Measurements from ENCODE around the gene FFAR1.

Gene FFAR1

DNA sequence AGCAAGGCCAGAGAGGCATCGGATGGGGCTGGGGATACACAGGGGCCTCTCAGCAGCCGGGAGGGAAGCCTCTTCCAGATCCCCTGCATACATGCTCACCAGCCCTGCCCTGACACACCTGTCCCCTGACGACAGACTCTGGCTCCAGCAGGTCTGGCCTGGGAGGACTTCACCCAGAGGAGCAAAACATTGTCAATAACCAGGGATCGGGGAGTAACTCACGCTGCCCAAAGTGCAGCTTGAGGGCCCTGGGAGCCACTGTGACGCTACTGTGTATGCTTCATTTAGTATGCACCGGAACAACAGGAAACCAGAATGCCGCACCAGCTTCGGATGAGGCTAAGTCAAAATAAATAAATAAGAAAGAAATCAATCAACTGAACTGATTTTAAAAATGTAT is 31.1 kb upstream of the FFAR1 start:
- no peak for DNase-seq

DNA sequence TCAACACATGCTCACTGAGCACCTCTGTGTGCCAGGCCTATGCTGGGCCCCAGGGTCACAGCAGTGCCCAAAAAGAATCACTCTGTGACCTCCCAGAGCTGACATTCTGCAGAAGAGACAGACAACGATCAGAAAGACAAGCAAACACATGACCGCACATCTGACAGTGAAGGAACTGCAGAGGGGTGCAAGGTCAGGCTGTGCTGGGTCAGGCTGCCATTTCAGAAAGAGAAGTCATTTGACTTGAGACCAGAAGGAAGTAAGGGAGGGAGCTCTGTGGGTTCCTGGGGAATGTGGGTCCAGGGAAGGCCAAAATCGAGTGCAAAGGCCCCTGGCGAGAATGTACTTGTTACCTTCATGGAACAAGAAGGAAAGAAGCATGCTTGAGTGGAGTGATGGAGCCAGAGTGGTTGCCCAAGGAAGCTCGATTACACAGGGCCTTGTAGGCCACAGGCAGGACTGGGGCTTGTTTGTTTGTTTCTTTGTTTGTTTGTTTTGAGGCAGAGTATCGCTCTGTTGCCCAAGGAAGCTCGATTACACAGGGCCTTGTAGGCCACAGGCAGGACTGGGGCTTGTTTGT is 30.1 kb upstream of the FFAR1 start:
- no peak for DNase-seq

DNA sequence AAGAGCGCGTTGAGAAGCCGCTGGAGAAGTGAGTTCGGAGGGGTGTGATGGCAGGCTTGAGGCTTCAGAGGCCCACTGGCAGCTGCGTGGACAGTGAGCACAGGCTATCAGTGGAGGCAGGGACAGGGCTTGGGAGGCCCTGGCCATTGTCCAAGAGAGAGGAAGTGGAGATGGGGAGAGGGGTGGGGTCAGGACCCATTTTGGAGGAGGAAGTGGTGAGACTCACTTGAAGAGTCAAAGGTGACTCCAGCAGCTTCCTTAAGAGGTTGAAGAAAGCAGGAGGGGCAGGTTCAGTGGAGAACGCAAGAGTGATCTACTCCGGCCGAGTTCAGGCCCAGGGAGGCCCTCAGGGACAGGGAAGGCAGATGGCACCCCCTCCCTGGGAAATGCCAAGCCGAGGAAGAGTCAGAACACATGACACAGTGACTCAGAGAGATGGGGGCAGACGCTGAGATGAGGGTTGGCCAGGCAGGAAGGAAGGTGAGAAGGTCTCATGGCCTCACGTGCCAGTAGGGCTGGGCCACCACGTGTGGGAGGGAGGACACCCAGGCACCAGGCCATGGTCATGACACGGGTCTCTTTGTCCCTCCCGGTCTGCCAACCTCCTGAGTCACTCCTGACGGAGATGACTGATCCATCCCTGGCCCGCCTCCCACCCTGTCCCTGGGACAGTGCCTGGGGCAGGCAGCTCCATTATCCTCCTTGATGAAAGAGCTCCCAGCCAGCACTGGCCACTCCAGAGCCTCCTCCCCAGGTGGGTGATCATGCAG is 28.8 kb upstream of the FFAR1 start:
- no peak for DNase-seq

DNA sequence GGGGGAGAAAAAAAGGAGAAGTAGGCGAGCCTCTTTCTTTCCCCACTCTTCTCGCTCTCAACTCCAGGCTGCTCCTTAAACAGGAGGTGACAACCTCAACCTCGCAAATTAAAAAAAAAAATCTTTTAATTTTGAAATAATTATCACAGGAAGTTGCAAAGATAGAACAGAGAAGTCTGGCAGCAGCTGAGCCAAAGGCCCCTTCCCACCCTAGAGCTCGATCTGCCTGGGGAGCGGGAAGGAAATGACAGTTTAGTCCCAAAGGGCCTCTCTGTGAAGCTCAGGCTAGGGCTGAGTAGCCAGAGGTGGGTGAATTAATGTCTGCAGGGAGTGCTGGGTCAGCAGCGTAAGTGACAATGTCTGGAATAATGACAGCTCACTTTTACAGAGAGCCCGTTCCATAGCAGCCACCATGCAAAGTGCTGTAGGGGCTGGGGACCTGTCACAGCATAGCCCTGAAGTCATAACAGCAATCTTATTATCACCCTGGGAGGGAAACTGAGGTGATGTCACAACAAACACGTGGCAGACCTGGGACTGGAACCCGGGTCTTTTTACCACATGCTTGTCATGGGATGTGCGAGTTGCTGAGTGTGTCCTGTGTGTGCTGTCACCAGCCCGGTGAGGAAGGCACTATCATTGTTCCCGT is 27.5 kb upstream of the FFAR1 start:
- no peak for DNase-seq

DNA sequence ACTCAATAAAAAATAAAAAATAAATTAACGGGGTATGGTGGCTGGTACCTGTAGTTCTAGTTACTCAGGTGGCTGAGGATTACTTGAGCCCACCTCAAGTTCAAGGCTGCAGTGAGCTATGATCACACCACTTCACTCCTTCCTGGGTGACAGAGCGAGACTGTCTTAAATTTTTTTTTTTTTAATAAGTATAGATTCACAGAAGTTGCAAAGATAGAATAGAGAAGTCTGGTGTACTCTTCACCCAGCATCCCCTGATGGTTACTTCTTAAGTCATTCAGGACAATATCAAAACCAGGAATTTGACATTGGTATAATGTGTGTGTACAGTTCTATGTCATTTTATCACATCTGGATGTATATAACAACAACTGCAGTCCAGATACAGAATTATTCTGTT is 26.4 kb upstream of the FFAR1 start:
- no peak for DNase-seq

DNA sequence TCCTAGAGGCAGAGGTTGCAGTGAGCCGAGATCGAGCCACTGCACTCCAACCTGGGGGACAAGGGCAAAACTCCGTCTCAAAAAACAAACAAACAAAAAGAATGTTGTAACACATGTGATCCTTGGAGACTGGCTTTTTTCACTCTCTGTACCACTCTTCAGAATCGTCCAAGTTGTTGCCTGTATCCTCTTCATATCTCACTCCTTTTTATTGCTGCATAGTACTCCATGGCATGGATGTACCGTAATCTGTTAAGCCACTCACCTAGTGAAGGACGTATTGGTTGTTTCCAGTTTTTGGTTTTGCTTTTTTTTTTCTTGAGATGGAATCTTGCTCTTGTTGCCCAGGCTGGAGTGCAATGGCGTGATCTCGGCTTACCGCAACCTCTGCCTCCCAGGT is 25.7 kb upstream of the FFAR1 start:
- no peak for DNase-seq

DNA sequence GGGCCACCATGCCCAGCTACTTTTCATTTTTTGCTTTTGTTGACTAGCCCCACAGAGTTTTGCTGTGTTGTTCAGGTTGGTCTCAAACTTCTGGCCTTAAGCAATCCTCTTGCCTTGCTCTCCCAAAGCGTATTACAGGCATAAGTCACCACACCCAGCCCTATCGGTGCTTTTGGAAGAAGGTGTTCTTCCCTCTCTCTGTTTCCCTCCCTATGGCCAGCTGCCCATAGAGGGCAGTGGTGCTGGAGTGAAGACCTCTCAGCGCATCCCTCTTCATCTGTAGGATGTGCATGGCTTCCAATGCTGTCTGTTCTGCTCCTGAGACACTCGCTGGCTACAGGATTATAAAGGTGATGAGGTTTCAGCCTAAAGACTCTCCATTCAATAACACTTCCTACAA is 20.1 kb upstream of the FFAR1 start:
- no peak for DNase-seq

DNA sequence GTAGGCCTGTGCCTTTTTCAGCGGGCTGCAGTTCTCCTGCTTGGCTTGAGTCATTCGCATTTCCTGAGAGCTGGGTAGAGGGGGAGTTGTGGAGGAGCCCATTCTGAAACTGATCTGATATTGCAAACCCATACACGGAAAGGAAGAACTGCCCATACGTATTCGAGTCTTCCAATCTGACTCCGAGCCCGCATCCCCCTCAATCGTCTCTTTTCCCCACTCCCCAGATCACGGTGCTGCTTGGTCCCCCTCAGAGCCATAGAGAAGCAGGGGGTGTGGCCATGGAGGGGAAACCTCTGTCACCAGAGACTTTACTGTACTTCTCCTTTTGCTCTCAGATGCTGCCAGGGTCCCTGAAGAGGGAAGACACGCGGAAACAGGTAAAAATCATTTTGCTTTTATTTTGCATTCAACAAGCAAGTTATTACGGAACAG is 18.8 kb upstream of the FFAR1 start, which contains the start of gene CD22:
TSS of gene CD22 (plus strand) at position 337 of the 435 bp plus-strand sequence. CDS start 2,854 bp downstream, outside the sequence.
- no peak for DNase-seq

DNA sequence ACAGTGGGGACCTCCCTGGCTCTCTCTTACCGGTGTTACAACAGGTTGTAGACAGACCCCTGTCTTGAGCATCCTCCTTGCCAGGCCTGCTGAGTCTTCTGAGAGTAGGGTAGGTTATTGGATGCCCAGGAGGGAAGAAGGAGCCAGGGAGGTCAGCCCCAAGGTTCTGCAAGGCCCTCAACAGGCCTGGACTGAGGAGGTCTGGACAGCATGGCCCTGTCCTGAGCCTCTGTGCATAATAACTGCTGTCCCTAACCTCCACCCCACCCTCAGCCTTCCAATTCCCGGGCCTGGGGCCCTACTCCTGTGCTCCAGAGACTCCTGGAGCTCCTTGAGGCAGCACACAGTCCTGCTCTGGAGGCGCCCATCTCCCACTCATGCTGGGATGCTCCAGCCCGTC is 18.4 kb upstream of the FFAR1 start:
- DNase-seq, result no peak

DNA sequence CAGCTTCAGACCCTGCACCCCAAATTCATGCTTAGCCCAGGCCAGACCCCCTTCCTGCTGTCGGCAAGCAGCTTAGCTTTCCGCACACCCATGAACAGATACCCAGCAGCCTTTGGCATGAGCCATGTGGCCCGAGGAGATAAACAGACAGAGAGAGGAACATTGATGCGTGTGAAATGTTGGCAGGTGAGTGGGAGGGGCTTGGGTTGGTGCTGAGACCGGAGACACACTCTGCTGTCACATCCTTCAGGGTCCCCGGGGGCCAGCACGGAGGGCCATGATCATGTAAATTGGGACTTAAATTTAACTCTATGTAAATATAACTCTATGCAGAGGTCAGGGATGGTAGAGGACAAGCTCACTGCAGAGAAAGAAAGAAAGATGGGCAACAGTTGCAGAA is 17.2 kb upstream of the FFAR1 start:
- DNase-seq, result no peak

DNA sequence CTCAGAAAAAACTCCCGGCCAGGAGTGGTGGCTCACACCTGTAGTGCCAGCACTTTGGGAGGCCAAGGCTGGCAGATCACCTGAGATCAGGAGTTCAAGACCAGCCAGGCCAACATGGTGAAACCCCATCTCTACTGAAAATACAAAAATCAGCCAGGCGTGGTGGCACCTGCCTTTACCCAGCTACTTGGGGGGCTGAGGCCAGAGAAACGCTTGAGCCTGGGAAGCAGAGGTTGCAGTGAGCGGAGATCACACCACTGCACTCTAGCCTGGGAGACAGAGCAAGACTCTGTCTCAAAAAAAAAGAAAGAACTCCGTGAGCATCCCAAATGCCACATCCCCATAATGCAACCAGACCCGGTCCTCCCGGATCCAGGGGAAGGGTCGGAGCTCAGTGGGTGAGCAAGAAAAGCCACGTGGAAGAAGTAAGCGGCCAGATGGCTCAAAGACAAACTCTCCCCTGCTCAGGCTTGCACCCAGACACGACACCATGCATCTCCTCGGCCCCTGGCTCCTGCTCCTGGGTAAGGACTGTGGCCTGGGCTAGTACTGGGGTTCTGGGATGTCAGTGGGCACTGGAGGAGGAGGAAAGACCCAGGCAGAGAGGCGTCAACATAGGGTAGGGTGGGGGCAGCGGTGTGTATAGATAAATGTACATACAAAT is 16.0 kb upstream of the FFAR1 start:
- no peak for DNase-seq

DNA sequence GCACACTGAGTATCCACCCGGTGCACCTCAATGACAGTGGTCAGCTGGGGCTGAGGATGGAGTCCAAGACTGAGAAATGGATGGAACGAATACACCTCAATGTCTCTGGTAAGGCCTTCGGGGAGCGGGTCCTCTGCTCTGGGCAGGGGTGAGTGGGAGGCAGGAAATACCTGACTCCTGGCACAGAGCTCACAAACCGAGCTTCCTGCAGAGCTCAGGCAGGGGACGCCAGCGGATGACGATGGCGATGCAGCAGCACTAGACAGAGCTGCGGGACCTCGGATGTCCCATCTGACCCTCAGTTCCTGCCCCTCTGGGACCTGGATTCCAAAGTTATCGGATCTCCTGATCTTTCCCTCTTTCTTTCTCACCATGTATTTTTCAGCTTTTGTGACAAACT is 14.9 kb upstream of the FFAR1 start:
- DNase-seq, result peak; percentile 16

DNA sequence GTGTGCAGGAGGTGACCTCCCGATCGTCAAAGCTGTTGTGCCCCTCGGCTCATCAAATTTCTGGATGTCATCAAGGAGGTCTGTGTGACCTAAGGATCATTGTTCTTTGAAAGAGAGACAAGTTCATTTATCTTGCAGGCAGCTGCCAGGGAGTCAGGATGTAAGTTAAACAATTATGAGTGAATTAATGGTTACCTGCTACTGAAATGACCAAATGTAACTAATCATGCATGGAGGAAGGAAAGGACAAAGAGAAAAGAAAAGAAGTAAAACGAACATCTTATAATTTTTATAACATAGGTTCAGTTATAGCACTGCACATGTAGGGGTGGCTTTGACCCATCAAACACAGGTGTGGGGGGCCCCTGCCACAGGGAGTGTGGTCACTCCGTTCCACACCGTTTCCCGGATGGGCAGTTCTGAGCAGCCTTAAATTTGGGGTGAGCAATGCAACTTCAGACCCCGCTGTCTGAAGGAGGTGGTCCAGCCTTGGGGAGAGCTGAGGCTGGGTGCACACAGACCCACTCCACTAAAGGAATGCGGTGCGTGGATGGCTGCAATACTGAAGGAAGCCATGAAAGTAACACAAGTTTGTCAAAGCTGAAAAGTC is 13.5 kb upstream of the FFAR1 start:
- DNase-seq, result no peak

DNA sequence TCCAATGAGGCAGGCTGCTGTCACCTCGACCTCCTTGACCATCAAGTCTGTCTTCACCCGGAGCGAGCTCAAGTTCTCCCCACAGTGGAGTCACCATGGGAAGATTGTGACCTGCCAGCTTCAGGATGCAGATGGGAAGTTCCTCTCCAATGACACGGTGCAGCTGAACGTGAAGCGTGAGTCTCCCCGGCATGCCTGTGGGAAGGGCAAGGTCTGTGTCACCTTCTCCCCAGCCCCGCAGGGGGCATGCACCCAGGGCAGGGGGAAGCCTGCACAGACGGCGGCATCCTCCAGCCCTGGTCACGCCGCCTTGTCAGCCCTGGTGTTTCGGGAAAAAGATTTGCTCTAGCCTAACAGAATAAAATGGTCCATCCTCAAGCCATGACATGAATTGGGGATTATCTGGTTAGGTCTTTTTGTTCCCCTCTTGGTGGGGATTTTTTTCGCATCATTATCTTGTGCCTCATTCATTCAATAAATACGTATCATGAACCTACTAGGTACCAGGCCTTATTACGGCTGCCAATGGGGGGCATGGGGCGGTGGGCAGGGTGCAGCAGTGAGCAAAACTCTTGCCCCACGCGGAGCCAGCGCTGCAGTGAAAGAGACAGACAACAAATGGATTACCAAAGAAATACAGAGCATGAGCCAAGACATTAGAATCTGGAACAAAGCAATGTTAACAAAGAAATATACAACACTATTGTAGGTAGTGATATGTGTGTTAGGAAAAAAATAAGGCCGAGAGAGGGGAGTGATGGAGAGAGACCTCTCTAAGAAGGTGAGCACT is 11.3 kb upstream of the FFAR1 start:
- DNase-seq, result no peak

DNA sequence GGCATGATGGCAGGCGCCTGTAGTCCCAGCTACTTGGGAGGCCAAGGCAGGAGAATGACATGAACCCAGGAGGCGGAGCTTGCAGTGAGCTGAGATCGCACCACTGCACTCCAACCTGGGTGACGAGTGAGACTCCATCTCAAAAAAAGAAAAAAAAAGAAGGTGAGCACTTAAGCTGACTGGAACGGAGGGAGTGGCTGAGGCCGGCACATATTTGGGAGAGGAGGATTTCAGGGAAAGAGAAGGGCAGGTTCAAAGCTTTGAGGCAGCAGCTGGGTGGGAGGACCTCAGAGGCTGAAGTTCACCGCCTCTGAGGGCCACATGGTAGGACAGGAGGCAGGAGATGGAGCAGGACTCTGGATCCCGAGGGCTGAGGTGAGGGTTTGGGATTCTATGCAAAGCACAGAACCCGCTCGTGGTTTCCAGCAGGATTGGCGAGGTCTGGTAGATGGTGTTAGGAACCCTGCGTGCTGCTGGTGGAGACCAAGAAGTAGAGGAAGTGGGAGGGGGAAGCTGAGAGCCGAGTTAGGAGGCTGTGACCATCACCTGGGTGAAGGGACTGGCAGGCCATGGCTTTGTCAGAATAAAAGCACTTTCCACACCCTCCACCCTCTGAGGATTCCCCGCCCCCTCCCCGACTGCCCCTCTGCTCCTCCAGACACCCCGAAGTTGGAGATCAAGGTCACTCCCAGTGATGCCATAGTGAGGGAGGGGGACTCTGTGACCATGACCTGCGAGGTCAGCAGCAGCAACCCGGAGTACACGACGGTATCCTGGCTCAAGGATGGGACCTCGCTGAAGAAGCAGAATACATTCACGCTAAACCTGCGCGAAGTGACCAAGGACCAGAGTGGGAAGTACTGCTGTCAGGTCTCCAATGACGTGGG is 10.4 kb upstream of the FFAR1 start:
- no peak for DNase-seq

DNA sequence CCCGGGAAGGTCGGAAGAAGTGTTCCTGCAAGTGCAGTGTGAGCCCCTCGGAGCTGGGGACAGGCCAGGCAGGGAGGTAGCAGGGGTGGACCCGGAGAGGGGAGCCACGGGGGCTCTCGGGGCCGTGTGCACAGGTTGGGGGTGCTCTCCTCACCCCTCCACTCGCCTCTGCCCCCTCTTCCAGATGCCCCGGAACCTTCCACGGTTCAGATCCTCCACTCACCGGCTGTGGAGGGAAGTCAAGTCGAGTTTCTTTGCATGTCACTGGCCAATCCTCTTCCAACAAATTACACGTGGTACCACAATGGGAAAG is 9.8 kb upstream of the FFAR1 start:
- DNase-seq, result no peak

DNA sequence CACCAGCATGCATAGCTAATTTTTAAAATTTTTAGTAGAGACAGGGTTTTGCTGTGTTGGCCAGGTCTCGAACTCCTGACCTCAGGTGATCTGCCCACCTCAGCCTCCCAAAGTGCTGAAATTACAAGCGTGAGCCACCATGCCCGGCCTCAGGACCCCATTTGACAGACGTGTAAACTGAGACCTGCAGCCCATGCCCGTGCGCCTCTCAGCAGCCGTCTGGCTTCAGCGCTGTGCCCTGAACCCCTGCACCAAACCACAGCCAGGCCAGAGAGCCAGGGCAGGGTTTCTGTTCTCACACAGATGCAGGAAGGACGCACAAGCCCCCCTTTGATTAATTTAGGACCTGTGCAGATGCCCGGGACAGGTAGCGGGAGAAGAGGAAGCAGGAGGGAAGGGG is 7.3 kb upstream of the FFAR1 start:
- DNase-seq, result no peak

DNA sequence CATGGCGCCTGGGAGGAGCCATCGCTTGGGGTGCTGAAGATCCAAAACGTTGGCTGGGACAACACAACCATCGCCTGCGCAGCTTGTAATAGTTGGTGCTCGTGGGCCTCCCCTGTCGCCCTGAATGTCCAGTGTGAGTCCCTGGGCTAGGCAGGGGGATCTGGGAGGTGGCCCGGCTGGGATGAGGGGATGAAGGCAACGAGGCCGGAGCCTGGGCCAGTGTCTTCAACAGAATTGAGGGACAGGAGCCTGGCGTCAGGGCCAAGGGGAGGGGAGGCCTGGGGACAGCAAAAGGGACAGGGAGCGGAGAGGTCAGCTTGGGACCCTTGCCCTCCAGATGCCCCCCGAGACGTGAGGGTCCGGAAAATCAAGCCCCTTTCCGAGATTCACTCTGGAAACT is 6.7 kb upstream of the FFAR1 start:
- DNase-seq, result no peak

DNA sequence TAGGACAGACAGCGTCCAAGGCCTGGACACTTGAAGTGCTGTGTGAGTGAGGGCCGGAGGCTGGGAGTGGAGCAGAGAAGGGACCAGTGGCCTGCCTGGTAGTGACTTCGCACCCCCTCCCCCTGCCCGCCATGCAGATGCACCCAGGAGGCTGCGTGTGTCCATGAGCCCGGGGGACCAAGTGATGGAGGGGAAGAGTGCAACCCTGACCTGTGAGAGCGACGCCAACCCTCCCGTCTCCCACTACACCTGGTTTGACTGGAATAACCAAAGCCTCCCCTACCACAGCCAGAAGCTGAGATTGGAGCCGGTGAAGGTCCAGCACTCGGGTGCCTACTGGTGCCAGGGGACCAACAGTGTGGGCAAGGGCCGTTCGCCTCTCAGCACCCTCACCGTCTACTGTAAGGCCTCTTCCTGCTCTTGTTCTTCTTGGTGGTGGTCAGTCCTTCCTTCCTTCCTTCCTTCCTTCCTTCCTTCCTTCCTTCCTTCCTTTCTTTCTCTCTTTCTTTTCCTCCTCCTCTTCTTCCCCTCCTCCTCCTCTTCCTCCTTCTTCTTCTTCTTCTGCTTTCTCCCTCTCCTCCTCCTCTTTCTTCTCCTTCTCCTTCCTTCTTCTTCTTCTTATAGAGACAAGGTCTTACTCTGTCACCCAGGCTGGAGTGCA is 6.0 kb upstream of the FFAR1 start:
- no peak for DNase-seq

DNA sequence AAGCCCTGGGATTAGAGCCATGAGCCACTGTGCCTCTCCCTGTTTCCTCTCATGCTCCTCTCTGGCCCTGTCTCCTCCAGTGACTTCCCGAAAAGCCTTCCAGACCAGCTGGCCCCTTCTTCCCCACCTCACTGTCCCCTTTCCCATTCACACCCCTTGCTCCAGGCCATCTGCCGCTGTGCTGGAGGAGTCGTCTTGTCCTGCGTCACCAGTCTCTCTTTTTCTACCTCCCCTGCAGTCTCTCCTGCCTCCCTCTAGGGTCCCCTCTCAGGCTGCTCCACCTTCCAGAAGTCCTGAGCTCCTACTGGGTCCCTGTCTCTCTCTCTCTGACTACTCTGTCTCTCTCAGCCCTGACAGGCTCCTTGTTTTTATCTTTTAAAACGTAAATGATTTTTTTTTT is 5.3 kb upstream of the FFAR1 start:
- DNase-seq, result no peak

DNA sequence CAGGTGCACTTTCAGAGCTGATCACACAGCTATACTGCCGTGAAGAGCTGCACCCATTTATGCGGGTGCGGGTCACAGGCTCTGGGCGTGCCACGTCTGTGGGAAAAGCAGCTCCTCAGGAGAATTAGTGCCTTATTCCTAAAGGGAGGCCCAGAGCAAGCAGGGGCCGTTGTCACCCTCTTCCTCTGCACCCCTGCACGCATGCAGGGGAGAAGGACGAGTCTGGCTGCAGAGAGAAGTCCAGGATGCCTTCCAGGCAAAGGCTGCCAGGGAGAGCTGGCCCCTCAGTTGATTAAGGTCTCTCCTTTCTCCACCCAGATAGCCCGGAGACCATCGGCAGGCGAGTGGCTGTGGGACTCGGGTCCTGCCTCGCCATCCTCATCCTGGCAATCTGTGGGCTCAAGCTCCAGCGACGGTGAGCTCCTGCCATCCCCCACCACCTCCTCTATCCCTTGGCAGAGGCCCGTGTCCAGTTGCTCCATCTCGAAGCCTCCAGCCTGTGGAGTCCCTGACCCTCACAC is 3.1 kb upstream of the FFAR1 start:
- DNase-seq, result no peak

Measured in stimulated activated CD4-positive, alpha-beta T cell treated with anti-CD3 and anti-CD28 coated beads, Interleukin-4, amount 100 ng/mL, for 24 hours (primary cell).